Left ventricle myocardium inferior (tissue), 1 donor: ENCODE data around the gene ADAMTS16. TPM values are rescaled to one million over a fixed set of nuclear protein-coding genes. Genes with fewer than 3 reads are reported as not detected.

Experiments
- DNase-seq: peaks from one replicate; pipeline ENCODE4 v3.0.0-alpha.2; 2020
- H3K27ac ChIP-seq: fragments of 200-600 bp; replicated peaks from 2 replicates; pipeline ENCODE4 v1.8.0; 2021
- H3K27me3 ChIP-seq: fragments of 200-600 bp; 2 replicates; pipeline ENCODE4 v1.8.0; 2021; ENCODE audit warnings: low read depth
- H3K36me3 ChIP-seq: fragments of 200-600 bp; 2 replicates; pipeline ENCODE4 v1.8.0; 2021
- H3K4me1 ChIP-seq: fragments of 200-600 bp; 2 replicates; pipeline ENCODE4 v1.8.0; 2021
- H3K4me3 ChIP-seq: fragments of 200-600 bp; 2 replicates; pipeline ENCODE4 v1.8.0; 2021; ENCODE audit warnings: mild to moderate bottlenecking, moderate library complexity
- H3K9me3 ChIP-seq: fragments of 200-600 bp; replicated peaks from 2 replicates; pipeline ENCODE4 v1.8.0; 2021
- CTCF ChIP-seq: fragments of 200-600 bp; IDR thresholded peaks from 2 replicates; pipeline ENCODE4 v1.8.0; 2021; ENCODE audit warnings: antibody characterized with exemption, mild to moderate bottlenecking, borderline replicate concordance
- intact Hi-C: fragments of 100-400 bp; cut with micrococcal nuclease; formaldehyde crosslinking; loops from one replicate; pipeline ENCODE4 v1.11.0; 2022
- total RNA-seq: library from RNA; stranded (reverse); fragmentation: NEBNext Ultra II Directional; extraction: Animal tissue kit (Norgen Biotek cat#: 25700); gene quantifications from one replicate; pipeline ENCODE4 v1.2.1, GENCODE V29; 2021
- donor health status: DM: no; HTN: yes; CAD: no; lungs with severe emphysema.

ADAMTS16 gene
- total RNA-seq, 1 donor from 2014 or later, result not detected

DNA sequence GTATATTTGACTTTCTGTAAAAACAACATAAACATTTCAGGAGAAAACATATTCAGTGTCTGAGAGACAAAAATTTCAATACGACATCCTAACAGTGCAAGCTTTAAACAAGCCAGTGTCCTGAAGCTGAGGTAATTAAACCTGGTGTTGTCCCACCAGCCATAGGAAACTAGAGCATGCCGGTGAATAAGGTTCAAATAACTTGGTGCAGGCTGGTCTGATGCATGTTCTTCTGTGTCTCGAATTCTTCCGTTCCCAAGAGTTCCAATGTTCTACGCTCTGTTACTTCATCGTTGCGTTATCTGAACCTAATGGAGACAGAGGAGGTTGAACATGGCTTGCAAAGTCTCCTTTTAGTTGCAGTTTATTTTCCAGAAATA is 48.9 kb downstream of the ADAMTS16 start:
- intact Hi-C loops, result loop anchor here (10.0 kb wide), 1 partner anchor 824 kb away; no protein-coding TSS in a partner anchor
- Histone ChIP-seq H3K4me3 (no peak overlapping the region), H3K4me1 (no peaks in the 10 kb centered on the region), H3K27me3 (peaks cover 10% of the 10 kb centered on the region), H3K9me3 (no peaks in the 10 kb centered on the region), H3K36me3 (no peaks in the 10 kb centered on the region), H3K27ac (no peak overlapping the region)
- no peak for DNase-seq
- TF ChIP-seq CTCF, result no peak

GRCh38 chr5:5191906-5192305 is 51.8 kb downstream of the ADAMTS16 start:
- peaks cover 6% of the 10 kb centered on the region for H3K27me3 ChIP-seq
- H3K4me1 ChIP-seq, result no peaks in the 10 kb centered on the region
- TF ChIP-seq CTCF, result no peak
- intact Hi-C loops, result no loop called here
- DNase-seq, result no peak
- H3K27ac ChIP-seq, result no peak overlapping the region
- H3K4me3 ChIP-seq, result no peak overlapping the region
- no peaks in the 10 kb centered on the region for H3K9me3 ChIP-seq
- no peaks in the 10 kb centered on the region for H3K36me3 ChIP-seq

- TF ChIP-seq CTCF, result no peak
- Histone ChIP-seq H3K36me3 (no peaks in the 10 kb centered on the region), H3K27ac (no peak overlapping the region), H3K4me3 (no peak overlapping the region), H3K9me3 (no peaks in the 10 kb centered on the region), H3K4me1 (no peaks in the 10 kb centered on the region), H3K27me3 (peaks cover 6% of the 10 kb centered on the region)
- intact Hi-C loops, result no loop called here
- no peak for DNase-seq
These were observed 52.6 kb downstream of the ADAMTS16 start for GRCh38 chr5:5192681-5193080.

GRCh38 chr5:5195128-5195918 is 55.2 kb downstream of the ADAMTS16 start:
- no peak for DNase-seq
- H3K9me3 ChIP-seq, result no peaks in the 10 kb centered on the region
- H3K4me3 ChIP-seq, result no peak overlapping the region
- no peaks in the 10 kb centered on the region for H3K36me3 ChIP-seq
- no peak overlapping the region for H3K27ac ChIP-seq
- intact Hi-C loops, result no loop called here
- H3K4me1 ChIP-seq, result no peaks in the 10 kb centered on the region
- no peak for TF ChIP-seq CTCF
- peaks cover 21% of the 10 kb centered on the region for H3K27me3 ChIP-seq

DNA sequence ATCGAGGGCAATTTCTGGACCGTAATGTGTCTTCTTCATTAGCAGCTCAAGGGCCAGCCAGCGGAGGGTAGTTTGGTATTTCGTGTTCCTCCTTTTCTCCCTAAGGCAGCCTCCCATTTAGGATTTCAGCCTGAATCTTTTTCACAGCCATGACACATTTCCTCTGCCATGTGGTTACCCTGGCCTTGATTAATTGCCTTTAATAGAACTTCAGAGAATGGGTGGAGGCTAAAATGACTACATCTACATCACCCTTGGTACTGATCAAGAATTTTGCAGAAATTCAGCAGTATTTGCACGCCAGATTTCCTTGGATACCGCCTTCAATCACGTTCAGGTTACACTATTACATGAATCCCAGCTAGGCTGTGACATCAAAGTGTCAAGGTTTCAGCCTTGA is 58.0 kb downstream of the ADAMTS16 start:
- intact Hi-C loops, result no loop called here

More for the DNA sequence above, 58.0 kb downstream of the ADAMTS16 start:
- peaks cover 4% of the 10 kb centered on the region for H3K9me3 ChIP-seq
- H3K4me1 ChIP-seq, result no peaks in the 10 kb centered on the region
- DNase-seq, result no peak
- H3K36me3 ChIP-seq, result no peaks in the 10 kb centered on the region
- H3K4me3 ChIP-seq, result no peak overlapping the region
- H3K27ac ChIP-seq, result no peak overlapping the region
- H3K27me3 ChIP-seq, result peaks cover 21% of the 10 kb centered on the region
- no peak for TF ChIP-seq CTCF
